Vagina (tissue), 2 donors: Measurements from ENCODE around the gene PCDHGB6.

Experiments
- POLR2A ChIP-seq, 2 donors: fragments of 450-650 bp; IDR thresholded peaks; one replicate each; pipeline ENCODE4 v1.6.1; 2017; ENCODE audit warnings: antibody characterized with exemption in 2 of 2, mild to moderate bottlenecking in 2 of 2, moderate library complexity in 2 of 2
- POLR2AphosphoS5 ChIP-seq, 2 donors: sonication (generic); formaldehyde crosslinking; IDR thresholded peaks; one replicate each; pipeline ENCODE4 v1.9.0; 2017; ENCODE audit warnings: antibody characterized with exemption in 2 of 2, mild to moderate bottlenecking in 2 of 2, low read depth in 1 of 2; ENCODE audit not compliant: insufficient read depth in 1 of 2
- TF ChIP-seq, protein P1 (sequence below), 3 experiments: fragments of 450-650 bp in 2 of 3; fragments of 200-600 bp in 1 of 3; sonication (generic) in 1 of 3; IDR thresholded peaks; one replicate each; pipeline ENCODE4 v1.5.1; 2017 to 2019; ENCODE audit warnings: antibody characterized with exemption in 3 of 3, mild to moderate bottlenecking in 2 of 3, moderate library complexity in 2 of 3

DNA sequence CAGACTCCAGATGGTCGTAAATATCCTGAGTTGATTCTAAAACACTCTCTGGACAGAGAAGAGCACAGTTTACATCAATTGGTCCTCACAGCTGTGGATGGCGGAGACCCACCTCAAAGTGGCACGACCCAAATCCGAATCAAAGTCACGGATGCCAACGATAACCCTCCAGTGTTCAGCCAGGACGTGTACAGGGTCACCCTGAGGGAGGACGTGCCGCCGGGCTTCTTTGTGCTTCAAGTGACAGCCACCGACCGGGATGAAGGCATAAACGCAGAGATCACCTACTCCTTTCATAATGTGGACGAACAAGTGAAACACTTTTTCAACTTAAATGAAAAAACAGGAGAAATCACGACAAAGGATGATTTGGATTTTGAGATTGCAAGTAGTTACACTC, 47.1 kb upstream of the PCDHGB6 start:
- TF ChIP-seq, protein P1, sequence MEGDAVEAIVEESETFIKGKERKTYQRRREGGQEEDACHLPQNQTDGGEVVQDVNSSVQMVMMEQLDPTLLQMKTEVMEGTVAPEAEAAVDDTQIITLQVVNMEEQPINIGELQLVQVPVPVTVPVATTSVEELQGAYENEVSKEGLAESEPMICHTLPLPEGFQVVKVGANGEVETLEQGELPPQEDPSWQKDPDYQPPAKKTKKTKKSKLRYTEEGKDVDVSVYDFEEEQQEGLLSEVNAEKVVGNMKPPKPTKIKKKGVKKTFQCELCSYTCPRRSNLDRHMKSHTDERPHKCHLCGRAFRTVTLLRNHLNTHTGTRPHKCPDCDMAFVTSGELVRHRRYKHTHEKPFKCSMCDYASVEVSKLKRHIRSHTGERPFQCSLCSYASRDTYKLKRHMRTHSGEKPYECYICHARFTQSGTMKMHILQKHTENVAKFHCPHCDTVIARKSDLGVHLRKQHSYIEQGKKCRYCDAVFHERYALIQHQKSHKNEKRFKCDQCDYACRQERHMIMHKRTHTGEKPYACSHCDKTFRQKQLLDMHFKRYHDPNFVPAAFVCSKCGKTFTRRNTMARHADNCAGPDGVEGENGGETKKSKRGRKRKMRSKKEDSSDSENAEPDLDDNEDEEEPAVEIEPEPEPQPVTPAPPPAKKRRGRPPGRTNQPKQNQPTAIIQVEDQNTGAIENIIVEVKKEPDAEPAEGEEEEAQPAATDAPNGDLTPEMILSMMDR (IDR thresholded peaks at IDR 0.05): no peak
- TF ChIP-seq POLR2A (IDR thresholded peaks at IDR 0.05): no peak
- no peak for TF ChIP-seq POLR2AphosphoS5 (IDR thresholded peaks at IDR 0.05; ENCODE audit: insufficient read depth in 1 of 2, low read depth in 1 of 2)
